ENCODE measurements around the gene ZNF423. TPM values are rescaled to one million over a fixed set of nuclear protein-coding genes. Genes with fewer than 3 reads are reported as not detected.

The ZNF423 gene
- total and polyA plus RNA-seq, 10 donors = 0.36 to 7.0 (median 3.7) TPM

DNA sequence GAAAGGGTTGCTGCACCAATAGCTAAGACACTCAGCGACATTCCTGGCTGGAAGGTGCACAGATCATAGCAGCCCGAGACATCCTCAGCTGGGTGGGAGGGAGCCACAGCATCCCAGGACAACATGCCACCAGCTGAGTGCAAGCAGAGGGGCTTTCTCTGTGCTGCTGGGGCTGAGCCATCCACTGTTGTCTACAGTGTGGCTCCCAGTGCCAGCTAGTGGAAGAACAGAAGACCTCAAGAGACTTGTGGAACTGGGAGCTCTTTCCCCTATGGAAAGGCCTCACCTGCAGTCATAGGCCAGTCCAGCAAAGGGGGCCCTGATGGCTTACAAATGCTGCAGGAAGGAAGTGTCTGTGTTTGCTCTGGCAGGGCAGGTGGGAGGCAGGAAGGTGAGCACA is 351.3 kb downstream of the ZNF423 start:
- Histone ChIP-seq H3K27ac (no peak overlapping the region), H3K9me3 (no peaks in the 10 kb centered on the region), H3K4me3 (no peak overlapping the region), H3K36me3 (no peaks in the 10 kb centered on the region), H3K27me3 (replicated peaks in 1 of 7) (no peaks in the 10 kb centered on the region), H3K4me1 (no peaks in the 10 kb centered on the region)
- 88 to 97% (median 96%) methylated on average over 2 of the region's 2 CpGs for WGBS, 5 donors
- TF ChIP-seq POLR2A (IDR thresholded peaks at IDR 0.05) = no peak
- no peak for TF ChIP-seq POLR2AphosphoS5 (IDR thresholded peaks at IDR 0.05)
- TF ChIP-seq CTCF (IDR thresholded peaks at IDR 0.05 in 8 of 11, conservative IDR thresholded peaks at IDR 0.05 in 3 of 11) = no peak
- intact Hi-C loops (cut with DNase I; ENCODE audit: low total_unique reads) = no loop called here
- peak; percentile 56 for DNase-seq

GRCh38 chr16:49504023-49504364 is 351.9 kb downstream of the ZNF423 start:
- WGBS, 5 donors = 42 to 77% (median 55%) methylated on average over 2 of the region's 2 CpGs
- intact Hi-C loops (cut with DNase I; ENCODE audit: low total_unique reads) = no loop called here
- Histone ChIP-seq H3K27ac (no peak overlapping the region), H3K27me3 (replicated peaks in 1 of 7) (no peaks in the 10 kb centered on the region), H3K4me1 (no peaks in the 10 kb centered on the region), H3K9me3 (no peaks in the 10 kb centered on the region), H3K4me3 (no peak overlapping the region), H3K36me3 (no peaks in the 10 kb centered on the region)
- no peak for DNase-seq
- TF ChIP-seq POLR2AphosphoS5 (IDR thresholded peaks at IDR 0.05) (no peak), CTCF (IDR thresholded peaks at IDR 0.05 in 8 of 11, conservative IDR thresholded peaks at IDR 0.05 in 3 of 11) (no peak), POLR2A (IDR thresholded peaks at IDR 0.05) (no peak)

GRCh38 chr16:49503256-49504022 is 352.5 kb downstream of the ZNF423 start:
- no peaks in the 10 kb centered on the region for H3K9me3 ChIP-seq
- TF ChIP-seq POLR2A (IDR thresholded peaks at IDR 0.05) (no peak), POLR2AphosphoS5 (IDR thresholded peaks at IDR 0.05) (no peak), CTCF (IDR thresholded peaks at IDR 0.05 in 8 of 11, conservative IDR thresholded peaks at IDR 0.05 in 3 of 11) (no peak)
- no peaks in the 10 kb centered on the region for H3K27me3 ChIP-seq (replicated peaks in 1 of 7)
- intact Hi-C loops (cut with DNase I; ENCODE audit: low total_unique reads) = no loop called here
- H3K4me1 ChIP-seq = no peaks in the 10 kb centered on the region
- H3K27ac ChIP-seq = no peak overlapping the region
- 32 to 51% (median 38%) methylated on average over 14 to 17 of the region's 17 CpGs for WGBS, 5 donors
- DNase-seq = peak; percentile 68
- no peaks in the 10 kb centered on the region for H3K36me3 ChIP-seq
- no peak overlapping the region for H3K4me3 ChIP-seq

DNA sequence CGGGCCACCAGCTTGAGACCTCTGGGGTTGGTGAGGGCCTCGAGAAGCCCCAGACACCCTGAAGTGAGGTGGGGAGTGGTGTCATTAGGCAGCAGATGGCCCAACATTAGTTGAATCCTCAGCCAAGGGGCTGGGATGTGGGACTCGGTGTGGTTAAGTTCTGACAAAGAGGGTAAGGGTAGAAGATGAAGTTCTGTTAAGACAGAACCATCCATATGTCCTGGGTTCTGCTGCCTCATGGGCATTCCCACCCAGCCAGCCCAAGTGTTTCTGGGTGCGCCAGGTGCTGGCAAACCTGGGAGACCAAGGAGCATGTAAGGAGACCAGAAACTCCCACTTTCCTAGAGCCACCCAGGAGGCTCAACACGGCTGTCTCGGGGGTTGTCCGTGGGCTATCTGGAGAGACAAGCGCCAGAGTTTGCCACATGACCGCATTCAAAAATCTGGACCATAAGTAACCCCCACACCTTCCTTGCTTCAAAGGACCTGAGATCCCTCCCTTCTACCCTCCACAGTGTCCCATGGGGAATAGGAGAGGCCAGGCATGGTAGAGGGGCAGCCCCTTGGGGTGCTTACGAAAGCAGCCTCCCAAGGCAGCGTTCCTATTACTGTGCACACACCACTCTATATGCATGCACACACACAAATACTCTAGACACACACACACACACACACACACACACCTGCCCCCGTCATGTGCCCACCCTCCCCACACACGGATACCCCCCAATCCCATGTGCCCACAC is 353.6 kb downstream of the ZNF423 start:
- H3K27me3 ChIP-seq (replicated peaks in 1 of 7) = no peaks in the 10 kb centered on the region
- peak; percentile 21 for DNase-seq
- 65 to 80% (median 72%) methylated on average over 12 to 13 of the region's 13 CpGs for WGBS, 5 donors
- no peaks in the 10 kb centered on the region for H3K9me3 ChIP-seq
- no peaks in the 10 kb centered on the region for H3K36me3 ChIP-seq
- no peak overlapping the region for H3K27ac ChIP-seq
- H3K4me1 ChIP-seq = no peaks in the 10 kb centered on the region
- intact Hi-C loops (cut with DNase I; ENCODE audit: low total_unique reads) = no loop called here
- no peak overlapping the region for H3K4me3 ChIP-seq
- TF ChIP-seq POLR2AphosphoS5 (IDR thresholded peaks at IDR 0.05) (no peak), POLR2A (IDR thresholded peaks at IDR 0.05) (no peak), CTCF (IDR thresholded peaks at IDR 0.05 in 8 of 11, conservative IDR thresholded peaks at IDR 0.05 in 3 of 11) (no peak)
